Measurements from ENCODE around the gene FHIT.

FHIT gene

DNA sequence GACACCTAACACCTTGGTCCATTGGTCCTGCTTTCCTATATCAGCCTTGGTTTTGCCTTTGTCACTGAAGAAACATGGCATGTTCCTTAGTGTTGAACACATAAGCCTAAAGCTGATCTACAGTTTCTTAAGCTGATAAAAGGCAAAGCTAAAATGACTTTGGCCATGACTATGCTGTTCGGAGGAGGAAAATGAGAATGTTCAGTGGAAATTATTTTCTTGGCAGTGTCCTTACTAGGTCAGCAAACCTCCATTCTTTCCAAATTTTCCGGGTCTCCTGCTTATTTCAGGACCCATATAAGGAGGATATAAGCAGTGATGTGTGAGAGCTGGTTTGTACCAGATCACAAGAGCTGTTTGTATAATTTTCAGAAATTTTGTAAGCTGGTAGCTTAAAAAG is 1368.5 kb downstream of the FHIT start:
- DNase-seq, result no peak

DNA sequence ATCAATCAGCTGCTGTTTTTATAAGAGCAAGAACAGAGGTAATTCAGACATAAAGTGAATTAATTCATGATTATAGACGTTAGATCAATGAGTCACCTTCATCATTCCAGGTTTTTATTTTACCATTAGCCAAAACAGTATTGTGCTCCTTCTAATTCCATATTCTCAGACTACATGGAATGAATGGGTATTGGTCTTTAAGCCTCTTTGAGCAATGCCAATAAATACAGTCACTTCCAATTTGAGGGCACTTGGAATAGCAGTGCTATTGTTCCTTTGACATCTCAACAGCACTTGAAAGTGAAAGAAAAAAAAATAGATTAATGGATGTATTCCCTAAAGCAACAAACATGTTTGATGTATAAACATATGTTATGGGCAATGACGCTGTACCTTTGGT is 1370.5 kb downstream of the FHIT start:
- peak in 1 of 2 experiments; percentile 14 for DNase-seq

DNA sequence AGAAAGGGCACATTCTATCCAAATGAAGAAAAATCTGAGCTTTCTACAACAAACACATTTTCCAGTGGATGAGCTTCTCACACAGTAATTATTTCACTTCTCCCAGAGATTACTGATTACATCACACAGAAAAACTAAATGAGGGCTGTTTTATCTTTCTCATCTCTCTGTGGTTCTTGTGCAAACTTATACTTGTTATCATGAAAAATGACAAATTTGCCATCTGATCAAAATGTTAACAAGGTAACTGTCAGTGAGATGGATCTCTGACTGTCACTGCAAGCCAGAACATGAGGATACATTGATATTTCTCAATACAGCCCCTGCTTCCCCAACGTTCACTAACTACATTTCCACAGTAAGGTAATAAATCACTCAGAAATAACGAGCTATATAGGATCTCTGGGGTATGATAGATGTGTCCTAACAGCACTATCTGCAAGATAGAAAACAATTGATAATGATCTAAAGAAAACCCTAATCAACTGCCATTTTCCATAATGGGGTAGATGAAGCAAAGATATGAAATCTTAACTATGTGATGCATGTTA is 1372.1 kb downstream of the FHIT start:
- no peak for DNase-seq

DNA sequence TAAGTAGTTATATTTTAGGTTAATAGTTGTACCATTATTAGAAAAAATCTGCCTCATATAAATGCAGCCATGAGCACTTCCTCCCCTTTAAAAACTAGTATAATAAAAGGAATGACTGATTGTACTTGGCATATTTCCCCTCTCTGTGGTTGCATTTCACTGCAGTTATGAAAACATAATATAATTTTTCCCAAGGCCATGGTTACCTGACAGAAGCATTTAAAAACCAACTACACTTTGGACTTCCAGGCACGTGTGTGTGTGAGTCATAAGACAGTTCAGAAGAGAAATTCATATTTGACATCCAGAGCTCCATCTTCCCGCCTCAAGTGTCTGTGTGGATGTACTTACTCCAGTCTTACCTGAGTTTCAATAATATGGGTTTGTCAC is 1373.2 kb downstream of the FHIT start:
- DNase-seq, result no peak

DNA sequence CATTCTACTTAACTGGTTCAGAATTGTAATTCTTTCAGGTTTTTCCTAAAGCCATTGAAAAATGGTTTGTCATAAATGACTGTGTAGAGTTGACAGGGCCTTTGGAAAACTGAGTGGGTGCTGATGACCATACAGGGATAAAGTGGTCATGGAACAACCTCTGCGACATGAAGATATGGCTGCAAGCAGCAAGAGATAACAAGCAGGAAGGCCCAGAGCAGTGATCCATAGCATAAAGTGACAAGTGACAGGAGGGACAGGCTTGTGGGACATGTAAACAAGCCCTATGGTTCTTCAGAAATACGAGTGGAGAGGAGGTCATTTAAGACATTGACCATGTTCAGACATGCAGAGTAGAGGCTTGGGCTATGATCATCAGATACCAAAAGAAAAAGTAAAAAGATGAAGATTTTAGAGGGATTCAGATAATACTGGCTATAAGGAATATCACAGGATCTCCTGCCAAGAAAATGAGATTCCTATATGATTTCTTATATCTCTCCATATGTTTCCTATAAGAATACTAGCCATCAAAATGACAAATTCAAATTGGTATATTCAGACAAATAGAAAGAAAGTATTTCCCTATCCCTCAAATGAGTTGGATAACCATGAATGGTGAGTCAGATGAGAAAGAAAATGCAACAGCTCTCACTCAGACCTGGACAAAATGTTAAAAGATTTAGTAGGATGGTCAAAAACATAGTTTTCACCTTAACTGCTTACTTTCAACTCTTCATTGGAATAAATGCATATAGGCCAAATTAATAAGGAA is 1373.8 kb downstream of the FHIT start:
- no peak for DNase-seq

DNA sequence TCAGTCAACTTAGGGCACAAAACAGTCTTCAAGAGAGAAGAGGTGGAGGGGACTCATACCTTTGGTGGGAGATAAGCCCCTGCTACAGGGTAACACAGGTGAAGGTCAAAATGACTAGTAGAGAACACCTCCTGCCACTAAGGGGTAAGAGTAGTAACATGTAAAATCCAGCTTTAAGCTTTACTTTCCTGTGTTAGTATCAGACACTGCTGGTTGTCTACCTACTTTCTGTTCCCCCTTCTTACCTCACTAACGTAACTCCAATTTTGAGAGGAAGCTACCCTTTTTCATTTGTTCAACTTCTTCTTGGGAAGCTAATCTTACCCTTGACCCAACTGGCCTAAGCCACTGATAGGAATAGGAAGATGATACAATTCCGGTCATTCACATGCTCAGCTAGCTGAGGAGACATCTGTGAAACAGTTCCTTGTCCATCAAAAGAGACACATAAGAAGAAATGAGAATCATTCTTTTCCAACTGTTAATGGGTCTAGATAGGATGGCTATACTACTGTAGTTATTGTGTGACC is 1374.7 kb downstream of the FHIT start:
- no peak for DNase-seq

DNA sequence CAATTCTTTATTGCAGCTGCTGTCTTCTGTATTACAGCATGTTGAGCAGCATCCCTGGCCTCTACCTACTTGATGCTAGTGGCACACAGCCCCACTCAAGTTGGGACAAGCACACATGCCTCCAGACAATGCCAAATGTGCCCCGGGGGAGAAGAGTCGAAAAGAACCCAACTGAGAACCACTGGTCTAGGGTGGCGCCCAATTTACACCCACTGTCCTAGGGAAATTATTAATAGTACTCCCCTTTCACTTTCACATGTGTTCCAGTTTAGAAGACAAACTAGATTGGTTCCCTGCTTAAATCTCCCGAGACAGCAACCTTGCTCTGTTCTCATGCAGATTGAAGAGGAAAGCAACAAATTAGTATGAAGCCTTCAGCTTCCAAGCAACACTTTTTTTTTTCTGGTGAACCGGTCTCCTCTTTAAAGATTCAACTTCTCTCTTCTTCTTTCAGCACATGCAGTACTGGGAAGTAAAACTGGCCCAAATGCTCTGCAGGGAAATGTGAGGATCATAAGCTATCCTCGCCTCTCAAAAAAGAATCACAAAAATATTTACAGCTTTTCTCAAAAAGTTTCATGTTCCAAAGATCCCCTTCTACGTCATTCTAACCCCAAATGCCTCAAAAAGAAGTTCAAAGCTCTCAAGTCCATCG is 1377.5 kb downstream of the FHIT start:
- no peak for DNase-seq

DNA sequence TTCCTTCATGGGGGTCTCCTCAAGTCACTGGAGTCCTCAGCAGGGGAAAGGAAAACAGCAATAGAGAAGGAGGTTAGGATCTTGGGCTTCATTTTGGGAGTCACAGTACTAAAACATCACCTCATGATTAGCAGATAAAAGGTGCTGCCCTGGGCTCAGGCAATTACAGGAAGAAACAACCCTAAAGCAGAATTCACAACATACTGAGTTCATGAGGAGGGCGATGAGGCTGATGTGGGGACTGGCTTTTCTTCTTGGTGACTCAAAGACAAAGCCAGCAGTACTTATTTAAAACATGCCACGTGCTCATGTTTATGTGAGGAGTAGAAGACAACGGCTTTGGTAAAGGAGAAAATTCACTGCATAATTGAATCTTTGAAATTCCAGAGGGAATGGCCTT is 1379.1 kb downstream of the FHIT start:
- no peak for DNase-seq

DNA sequence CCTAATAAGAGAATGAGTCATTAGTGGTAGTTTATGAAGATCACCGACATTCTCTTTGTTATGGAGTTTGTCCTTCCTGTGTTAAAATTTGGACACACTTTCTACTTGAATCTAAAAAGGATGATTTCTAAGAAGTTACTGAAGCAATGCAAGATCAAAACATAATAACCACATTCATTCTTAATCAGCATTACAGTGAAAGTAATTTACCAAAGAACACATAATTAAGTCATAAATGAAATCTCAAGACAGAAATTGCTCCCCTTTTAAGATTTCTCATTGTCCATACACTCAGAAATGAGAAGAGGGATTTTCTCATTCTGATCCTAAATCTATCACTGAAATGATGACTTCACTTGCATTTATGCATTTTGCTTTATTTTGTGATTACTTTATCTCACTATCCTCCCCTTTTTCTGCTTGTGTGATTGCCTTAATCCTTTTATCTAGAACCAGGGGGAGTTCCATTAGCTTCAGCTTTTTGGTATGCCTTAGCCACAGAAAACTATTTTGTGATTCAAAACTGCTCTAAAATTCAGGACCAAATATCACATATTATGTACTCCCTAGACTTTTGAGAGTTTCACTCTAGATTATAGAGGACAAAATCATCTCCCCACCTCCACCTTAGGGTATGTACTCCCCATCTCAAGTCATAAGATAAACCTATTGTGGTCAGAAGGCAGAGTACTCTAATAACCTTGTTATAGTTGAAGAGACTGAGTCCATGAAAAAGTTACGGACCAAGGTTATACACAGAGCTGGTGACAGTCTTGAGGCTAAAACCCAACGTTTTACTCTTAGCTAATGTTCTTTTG is 1383.9 kb downstream of the FHIT start:
- DNase-seq, result no peak

DNA sequence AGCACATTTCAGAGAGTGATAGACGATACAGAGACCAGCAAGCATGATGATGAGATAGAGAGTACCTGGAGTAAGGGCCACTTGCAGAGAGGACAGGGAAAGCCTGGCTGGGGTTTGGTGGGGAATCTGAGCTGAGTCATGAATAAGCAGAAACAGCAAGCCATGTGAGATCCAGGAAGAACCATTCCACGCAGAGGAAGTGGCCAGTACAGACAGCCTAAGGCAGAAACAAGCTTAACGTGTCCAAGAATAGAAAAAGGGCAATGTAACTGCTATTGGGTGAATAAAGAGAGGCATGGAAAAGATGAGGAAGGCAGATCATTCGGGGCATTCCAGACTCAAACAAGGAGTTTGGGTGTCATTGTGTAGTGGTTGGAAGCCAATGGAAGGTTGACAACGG is 1385.2 kb downstream of the FHIT start:
- no peak for DNase-seq

DNA sequence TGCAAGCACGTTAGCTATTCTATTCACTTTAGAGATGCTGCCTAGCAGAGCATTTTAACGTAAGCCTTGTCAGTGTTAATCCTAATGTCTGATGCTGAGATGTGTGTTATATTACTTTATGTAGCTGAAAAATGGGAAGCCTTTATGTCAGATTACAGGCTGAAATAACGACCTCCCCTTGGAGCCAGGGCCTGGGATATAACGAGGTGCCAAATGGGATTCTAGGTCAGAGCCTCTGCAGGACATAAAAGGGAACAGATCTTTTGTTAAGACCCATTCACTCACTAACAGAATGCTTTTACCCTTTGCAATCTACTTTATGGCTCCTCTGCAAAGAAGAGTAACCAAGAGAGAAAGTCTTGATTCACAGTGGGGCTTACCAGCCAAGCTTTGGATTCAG is 1385.9 kb downstream of the FHIT start:
- no peak for DNase-seq

DNA sequence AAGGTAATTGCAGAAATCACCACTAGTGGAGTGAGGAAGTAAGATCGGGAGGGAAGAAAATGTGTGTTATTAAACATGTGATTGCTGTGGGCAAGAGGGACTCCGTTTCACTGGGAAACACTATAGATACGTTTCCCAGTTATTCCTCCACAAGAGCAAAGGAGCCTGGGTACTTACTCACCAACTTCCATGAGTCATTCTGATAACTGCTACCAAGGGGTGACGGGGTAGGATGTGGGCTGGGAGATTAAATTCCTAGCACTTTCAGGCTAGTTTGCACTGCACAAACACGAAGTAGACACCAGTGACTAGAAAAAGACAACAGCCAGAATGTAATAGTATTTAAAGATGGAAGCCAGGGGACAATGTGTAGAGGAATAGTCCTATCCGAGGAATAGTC is 1388.6 kb downstream of the FHIT start:
- no peak for DNase-seq

DNA sequence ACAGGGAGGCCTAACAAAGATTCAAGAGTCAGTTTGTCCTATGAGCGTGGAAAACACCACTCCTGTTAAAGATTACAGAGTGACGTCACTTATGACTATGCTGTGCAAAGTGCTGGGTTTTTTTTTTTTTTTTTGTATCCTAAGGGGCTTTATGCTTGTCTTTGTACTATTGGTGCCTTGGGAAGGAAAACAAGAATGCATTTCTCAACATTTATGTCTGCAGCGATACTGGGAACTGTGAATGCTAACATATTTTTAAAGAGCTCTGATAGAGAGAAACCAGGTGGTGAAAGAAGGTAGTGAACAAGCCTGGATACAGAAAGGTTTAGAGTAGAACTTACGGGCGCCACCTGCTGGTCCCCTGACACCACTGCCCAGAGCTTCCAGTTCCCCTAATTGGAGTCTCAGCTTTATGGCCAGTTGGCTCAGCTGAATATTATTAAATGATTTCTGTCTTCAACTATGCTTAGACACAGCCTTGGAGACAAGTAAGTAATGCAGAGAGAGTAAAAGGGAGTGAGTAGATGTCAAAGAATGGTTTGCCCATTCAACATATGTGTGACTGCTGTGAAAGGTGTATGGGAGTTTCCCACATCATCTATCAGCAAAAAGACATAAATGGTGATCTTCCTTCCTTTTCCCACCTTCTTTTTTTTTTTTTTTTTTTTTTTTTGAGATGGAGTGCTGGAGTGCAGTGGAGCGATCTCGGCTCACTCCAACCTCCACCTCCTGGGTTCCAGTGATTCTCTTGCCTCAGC is 1393.5 kb downstream of the FHIT start:
- peak; percentile 70 to 78 for DNase-seq

DNA sequence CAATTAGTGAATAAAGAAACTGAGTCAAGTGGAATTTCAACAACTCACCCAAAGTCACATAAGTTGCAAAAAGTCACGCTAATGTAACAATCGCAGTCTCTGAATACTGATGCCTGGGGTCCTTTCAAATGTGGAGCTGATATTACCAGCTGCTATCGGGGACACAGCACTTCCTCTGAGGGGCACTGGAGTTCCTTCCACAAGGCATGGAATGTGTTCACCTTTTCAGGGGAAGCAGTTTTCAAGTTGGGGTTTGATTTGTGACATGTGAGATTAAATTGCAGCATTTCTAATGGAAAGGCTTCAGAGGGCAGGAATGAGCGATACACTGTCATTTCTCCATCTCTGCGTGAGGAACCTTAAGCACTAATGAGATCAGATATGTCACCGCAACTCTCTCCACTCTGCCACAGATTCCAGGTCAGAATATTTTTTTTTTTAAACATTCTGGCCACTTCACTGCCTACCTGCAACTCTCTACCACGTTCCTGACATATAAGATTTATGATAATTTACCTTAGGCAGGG is 1394.3 kb downstream of the FHIT start:
- DNase-seq, result no peak

DNA sequence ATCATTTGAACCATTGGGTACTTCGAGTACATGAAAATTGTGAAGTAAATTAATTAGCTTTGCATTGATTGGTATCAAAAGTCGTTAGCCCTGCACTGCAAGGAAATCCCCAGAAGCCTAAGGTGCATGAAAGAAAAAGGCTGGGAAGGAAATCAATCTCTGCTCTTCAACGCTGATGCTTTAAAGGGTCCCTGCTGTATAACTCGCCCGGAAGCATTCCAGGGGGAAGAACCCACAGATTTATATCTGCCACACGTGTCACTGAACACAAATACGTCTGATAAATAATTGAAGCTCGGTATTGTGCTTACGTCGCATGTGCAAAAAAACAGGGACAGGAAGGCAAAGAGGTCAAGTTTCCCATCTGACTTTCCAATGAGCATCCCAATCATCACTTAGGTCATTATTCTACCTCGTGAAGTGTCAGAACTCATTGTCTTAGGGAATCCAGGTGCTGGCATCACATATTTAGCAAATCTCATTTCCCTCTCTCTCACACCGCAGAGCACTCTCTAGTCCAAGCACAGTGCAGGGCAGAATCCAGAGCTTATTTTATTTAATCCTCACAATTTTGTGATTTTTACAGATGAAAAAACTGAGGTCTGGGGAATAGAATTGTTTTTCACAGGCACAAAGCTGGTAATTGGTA is 1397.1 kb downstream of the FHIT start:
- DNase-seq, result no peak

DNA sequence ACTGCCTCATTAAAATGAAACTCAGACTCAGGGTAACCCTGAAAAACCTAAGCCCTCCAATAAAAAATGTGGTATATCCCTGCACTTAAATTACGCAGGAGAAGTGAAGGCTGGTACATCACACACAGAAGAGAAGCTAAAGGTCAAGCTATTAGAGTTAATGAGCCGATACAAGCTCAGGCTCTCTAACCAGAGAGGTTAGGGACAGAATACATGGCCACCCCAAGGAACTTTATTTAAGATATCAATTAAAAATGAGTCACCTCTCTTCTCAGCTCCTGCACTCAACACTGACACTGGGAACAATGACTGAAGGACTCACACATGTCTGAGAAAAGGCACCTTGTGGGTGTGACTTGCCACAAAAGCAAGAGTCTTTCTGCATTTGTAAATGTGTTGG is 1400.8 kb downstream of the FHIT start:
- no peak for DNase-seq

DNA sequence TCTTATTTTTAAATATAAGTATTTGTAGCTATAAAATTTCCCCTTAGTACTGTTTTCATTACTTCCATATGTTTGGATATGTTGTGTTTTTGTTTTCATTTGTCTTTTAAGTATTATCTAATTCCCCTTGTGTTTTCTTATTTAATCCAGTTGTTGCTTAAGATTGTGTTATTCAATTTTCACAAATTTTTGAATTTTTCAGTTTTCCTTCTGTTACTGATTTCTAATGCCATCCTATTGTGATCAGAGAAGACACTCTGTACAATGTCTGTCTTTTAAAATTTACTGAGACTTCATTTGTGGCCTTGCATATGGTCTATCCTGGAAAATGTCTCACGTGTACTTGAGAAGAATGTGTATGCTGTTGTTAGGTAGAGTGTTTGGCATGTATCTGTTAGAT is 1405.9 kb downstream of the FHIT start:
- no peak for DNase-seq

DNA sequence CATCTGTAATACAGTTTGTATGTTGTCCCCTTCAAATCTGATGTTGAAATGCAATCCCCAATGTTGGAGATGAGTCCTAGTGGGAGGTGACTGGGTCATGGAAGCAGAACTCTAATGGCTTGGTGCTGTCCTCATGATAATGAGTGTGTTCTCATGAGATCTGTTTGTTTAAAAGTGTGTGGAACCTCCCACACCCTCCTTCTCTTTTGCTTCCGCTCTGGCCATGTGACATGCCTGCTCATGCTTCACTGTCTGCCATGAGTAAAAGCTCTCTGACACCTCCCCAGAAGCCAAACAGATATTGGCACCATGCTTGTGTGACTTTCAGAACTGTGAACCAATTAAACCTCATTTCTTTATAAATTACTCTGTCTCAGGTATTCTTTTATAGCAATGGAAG is 1407.4 kb downstream of the FHIT start:
- DNase-seq, result no peak

DNA sequence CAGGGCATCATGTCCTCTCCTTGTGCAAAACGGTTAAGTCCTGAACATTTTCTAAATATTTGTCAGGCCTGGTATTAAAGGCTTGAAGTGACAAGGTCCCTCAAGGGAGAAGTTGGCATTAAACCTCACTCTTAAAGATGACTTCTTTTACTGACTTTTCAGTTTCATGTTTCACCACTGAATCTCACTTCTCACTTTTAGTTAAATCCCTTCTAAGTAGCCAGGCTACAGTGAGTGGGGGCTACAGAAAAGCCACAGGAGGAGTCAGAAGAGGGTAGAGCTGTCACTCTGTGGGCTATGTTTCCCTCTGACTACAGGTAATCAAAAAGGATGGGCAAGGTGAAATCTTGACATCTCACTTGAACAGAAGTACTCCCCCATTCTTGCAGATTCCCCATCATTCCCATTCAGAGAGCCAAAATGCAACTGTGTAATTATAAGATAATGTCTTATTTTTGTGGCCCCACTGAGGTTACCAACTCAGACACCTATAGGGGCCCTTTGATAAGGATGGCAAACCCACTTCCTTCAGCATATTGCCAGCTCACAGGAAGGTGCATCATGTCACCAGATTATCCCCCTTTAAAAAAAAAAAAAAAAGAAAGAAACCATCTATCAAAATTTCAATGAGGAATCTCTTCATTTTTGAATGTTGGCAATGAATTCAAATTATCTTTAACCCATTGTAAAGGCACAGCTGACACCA is 1411.3 kb downstream of the FHIT start:
- no peak for DNase-seq

DNA sequence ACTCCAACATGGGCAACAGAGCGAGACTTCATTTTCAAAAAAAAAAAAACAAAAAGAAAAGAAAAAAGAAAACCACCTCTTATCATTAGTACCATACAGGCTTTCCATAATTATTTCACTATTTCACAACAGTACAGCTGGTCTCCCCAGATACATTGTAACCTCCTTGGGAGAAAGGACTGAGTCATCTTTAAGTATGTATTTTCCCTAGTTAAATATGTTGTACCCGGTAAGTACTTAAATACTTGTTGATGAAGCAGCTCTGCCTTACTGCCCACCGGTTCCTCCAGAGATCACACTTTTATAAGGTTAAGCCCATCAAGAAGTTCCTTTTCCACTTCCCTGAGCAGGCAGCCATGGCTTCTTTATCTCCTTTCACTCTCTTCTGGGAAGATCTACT is 1412.0 kb downstream of the FHIT start:
- no peak for DNase-seq

DNA sequence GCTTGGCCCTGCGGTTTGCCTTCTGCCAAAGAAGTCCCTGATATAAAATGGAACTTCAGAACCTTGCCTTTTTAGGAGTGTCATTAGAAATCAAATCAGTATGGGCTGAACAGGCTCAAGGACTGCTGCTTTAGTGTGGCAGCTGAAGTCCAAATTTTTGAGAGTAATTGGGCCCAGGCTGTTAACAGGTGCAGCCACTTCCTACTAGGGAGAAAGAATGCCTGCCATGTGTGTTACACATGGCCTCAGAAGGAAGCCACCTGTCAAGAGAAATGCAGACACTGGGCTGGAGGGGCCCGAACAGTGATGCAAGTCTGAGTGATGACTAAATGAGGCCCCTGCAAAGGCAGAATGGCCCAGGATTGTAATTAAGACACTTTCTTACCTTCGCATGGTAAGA is 1414.7 kb downstream of the FHIT start:
- no peak for DNase-seq
